ENCODE data around the gene UFD1. TPM values are rescaled to one million over a fixed set of nuclear protein-coding genes. Genes with fewer than 3 reads are reported as not detected.

UFD1 gene
- polyA plus RNA-seq, 1 experiment, result 135 TPM

DNA sequence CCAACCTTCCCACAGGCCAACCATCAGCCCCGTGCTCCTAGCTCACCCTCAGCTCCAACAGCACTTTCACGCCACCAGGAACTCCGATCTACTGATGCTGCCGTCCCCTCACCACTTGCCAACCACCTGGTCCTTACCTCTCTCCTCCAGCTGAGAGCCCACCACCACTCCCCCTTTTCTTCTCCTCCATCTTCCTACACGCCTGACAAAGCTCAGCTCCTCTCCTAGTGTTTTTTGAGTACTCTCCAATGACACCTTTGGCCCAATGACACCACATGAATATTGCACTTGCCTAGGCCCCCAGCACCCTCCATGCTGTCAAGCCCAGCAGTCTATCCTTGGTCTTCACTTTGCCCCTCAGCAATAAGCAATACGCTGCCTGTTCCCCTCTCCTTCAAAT is 78.1 kb downstream of the UFD1 start:
- Histone ChIP-seq H3K4me3 (ENCODE audit: low read depth, low read length) (no peak overlapping the region), H3K27me3 (ENCODE audit: control insufficient read depth, insufficient read depth, low read length) (no peaks in the 10 kb centered on the region), H3K36me3 (ENCODE audit: control insufficient read depth, insufficient read depth, low read length) (peaks cover 17% of the 10 kb centered on the region)
- ChIA-PET CTCF (interaction anchor here (1.1 kb wide), 1 partner anchor 256 kb away, joined by 5 read pairs; the partner anchor contains the start of gene ESS2), POLR2A (no interaction called here)
- DNase-seq (ENCODE audit: low read depth), result no peak
- TF ChIP-seq, protein P1, sequence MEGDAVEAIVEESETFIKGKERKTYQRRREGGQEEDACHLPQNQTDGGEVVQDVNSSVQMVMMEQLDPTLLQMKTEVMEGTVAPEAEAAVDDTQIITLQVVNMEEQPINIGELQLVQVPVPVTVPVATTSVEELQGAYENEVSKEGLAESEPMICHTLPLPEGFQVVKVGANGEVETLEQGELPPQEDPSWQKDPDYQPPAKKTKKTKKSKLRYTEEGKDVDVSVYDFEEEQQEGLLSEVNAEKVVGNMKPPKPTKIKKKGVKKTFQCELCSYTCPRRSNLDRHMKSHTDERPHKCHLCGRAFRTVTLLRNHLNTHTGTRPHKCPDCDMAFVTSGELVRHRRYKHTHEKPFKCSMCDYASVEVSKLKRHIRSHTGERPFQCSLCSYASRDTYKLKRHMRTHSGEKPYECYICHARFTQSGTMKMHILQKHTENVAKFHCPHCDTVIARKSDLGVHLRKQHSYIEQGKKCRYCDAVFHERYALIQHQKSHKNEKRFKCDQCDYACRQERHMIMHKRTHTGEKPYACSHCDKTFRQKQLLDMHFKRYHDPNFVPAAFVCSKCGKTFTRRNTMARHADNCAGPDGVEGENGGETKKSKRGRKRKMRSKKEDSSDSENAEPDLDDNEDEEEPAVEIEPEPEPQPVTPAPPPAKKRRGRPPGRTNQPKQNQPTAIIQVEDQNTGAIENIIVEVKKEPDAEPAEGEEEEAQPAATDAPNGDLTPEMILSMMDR (IDR thresholded peaks at IDR 0.05; ENCODE audit: insufficient read depth, low read depth, low read length), result no peak

Other genes starting within 250 kb of the UFD1 start
- 11.4 and 14.0 TPM in 2 replicates for gene CLTCL1, start 187.5 kb downstream of the UFD1 start, polyA plus RNA-seq (2011; rRNA removed)
- 13.6 and 17.1 TPM in 2 replicates for gene HIRA, start 47.5 kb downstream of the UFD1 start, polyA plus RNA-seq (2011; rRNA removed)
- 35.5 and 43.5 TPM in 2 replicates for gene MRPL40, start 46.6 kb downstream of the UFD1 start, polyA plus RNA-seq (2011; rRNA removed)
- 14.9 and 16.3 TPM in 2 replicates for gene C22orf39, start 31.5 kb downstream of the UFD1 start, polyA plus RNA-seq (2011; rRNA removed)
- 12.9 and 13.8 TPM in 2 replicates for gene CDC45, start 727 bp upstream of the UFD1 start, polyA plus RNA-seq (2011; rRNA removed)
- gene CLDN5, start 45.2 kb upstream of the UFD1 start, polyA plus RNA-seq (2011; rRNA removed), result 0.05 TPM in 1 of 2 replicates, not detected in the other
- gene SEPTIN5, start 235.3 kb upstream of the UFD1 start, polyA plus RNA-seq (2011; rRNA removed), result 21.0 and 38.8 TPM in 2 replicates
- gene GP1BB, start 244.3 kb upstream of the UFD1 start, polyA plus RNA-seq (2011; rRNA removed), result 1.3 and 4.2 TPM in 2 replicates